ENCODE results near the gene MYH11. TPM values are rescaled to one million over a fixed set of nuclear protein-coding genes. Genes with fewer than 3 reads are reported as not detected.
"Not testable (repeated sequence)": the region's sequence is repeated elsewhere in the genome, so short reads cannot be mapped to it uniquely, and the experiment has no call there.

Gene MYH11
- total and polyA plus RNA-seq, 8 donors: 47.3 to 208 (median 124) TPM

DNA sequence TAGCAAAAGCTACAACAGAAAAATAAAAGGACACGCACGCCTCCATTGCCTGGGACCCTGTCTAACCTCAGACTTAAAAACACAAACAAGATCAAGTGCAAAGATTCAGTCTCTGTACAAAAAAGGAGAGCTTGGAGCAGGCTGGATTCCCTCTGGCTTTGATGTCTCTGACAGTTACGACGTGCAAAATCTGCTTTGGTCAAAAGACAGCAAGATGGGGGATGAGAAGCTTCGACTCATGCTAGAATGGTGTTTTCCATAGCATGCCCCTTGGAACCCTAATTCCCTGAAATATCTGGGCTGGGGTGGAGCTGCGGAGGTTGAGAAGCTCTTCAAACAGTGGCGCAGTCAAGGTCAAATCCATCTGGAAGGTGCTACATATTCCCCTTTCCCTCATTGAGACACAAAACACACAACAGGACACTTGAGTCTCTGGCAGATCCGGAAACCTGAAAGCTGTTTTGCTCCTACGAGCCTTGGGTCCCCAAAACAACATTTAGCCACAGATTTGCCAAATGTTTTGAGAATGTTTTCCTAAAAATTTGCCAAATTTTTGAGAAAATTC is 9.1 kb downstream of the MYH11 start:
- Histone ChIP-seq H3K4me3 (no peak overlapping the region), H3K4me1 (peaks cover 0 to 4% of the 10 kb centered on the region in 2 donors), H3K9me3 (no peaks in the 10 kb centered on the region), H3K27me3 (no peaks in the 10 kb centered on the region), H3K27ac (no peak overlapping the region), H3K36me3 (no peaks in the 10 kb centered on the region)
- intact Hi-C loops (cut with DNase I): no loop called here
- peak in 2 of 4 donors; percentile 54 to 79 for DNase-seq
- TF ChIP-seq, protein P1, sequence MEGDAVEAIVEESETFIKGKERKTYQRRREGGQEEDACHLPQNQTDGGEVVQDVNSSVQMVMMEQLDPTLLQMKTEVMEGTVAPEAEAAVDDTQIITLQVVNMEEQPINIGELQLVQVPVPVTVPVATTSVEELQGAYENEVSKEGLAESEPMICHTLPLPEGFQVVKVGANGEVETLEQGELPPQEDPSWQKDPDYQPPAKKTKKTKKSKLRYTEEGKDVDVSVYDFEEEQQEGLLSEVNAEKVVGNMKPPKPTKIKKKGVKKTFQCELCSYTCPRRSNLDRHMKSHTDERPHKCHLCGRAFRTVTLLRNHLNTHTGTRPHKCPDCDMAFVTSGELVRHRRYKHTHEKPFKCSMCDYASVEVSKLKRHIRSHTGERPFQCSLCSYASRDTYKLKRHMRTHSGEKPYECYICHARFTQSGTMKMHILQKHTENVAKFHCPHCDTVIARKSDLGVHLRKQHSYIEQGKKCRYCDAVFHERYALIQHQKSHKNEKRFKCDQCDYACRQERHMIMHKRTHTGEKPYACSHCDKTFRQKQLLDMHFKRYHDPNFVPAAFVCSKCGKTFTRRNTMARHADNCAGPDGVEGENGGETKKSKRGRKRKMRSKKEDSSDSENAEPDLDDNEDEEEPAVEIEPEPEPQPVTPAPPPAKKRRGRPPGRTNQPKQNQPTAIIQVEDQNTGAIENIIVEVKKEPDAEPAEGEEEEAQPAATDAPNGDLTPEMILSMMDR (IDR thresholded peaks at IDR 0.05): no peak
- ATAC-seq: peak; percentile 79

DNA sequence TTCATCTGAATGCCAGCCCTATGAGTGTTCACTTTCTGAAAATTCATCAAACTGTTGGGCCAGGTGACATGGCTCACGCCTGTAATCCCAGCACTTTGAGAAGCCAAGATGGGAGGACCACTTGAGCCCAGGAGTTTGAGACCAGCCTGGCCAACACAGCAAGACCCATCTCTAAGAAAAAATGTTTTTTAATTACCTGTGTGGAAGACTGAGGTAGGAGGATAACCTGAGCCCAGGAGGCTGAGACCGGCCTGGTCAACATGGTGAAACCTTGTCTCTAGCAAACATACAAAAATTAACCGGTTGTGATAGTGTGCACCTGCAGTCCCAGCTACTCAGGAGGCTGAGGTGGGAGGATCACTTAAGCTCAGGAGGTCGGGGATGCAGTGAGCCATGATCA is 10.3 kb downstream of the MYH11 start:
- no peaks in the 10 kb centered on the region for H3K9me3 ChIP-seq
- H3K36me3 ChIP-seq: no peaks in the 10 kb centered on the region
- no peak overlapping the region for H3K27ac ChIP-seq
- intact Hi-C loops (cut with DNase I): no loop called here
- TF ChIP-seq, protein P1 (IDR thresholded peaks at IDR 0.05): no peak
- peak; percentile 10 for ATAC-seq
- no peak overlapping the region for H3K4me3 ChIP-seq
- DNase-seq: no peak
- peaks cover 0 to 4% of the 10 kb centered on the region in 2 donors for H3K27me3 ChIP-seq
- H3K4me1 ChIP-seq: peaks cover 0 to 4% of the 10 kb centered on the region in 2 donors

DNA sequence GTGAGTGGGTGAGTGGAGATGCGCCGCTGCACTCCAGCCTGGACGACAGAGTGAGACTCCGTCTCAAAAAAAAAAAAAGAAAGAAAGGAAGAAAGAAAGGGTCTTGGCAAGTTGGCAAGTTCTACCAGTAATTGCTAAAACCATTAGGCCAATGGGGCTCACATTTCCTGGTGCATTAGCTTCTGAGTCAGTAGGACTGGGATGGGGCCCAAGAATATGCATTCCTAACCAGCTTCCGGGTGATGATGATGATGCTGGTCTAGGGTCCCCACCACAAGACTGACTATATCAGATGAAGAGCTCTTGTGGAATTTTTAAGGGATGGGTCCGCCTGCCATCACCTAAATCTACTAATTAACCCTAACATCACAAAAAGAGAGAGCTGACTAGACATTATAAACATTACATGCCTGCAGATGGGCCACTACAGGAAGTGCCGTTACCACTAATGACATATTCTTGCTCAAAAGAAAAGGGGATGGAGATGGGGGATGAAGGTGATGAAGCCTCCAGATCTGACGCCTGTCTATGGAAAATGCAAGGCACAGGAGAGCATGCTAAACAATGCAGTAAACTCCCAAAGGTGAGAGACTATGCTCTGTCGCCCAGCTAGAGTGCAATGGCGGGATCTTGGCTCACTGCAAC is 13.1 kb downstream of the MYH11 start:
- no peak overlapping the region for H3K4me3 ChIP-seq
- intact Hi-C loops (cut with DNase I): no loop called here
- DNase-seq: no peak

DNA sequence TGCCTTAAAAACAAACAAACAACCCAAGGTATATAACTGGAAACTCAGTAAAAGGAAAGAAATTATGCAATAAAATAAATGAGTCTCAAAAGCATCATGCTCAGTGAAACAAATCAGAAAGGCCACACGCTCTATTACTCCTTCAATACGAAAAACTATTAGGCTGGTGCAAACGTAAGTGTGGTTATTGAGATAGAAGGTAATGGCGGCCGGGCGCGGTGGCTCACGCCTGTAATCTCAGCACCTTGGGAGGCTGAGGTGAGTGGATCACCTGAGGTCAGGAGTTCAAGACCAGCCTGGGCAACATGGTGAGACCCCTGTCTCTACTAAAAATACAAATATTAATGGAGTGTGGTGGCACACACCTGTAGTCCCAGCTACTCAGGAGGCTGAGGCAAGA is 17.6 kb downstream of the MYH11 start:
- H3K27ac ChIP-seq; H3K36me3 ChIP-seq; H3K9me3 ChIP-seq; ATAC-seq; DNase-seq; H3K4me3 ChIP-seq; intact Hi-C loops (cut with DNase I): not testable (repeated sequence)
- H3K4me1 ChIP-seq: peaks cover 0 to 13% of the 10 kb centered on the region in 2 donors
- H3K27me3 ChIP-seq: peaks cover 0 to 14% of the 10 kb centered on the region in 2 donors

More for the DNA sequence above, 13.1 kb downstream of the MYH11 start:
- Histone ChIP-seq H3K9me3 (no peaks in the 10 kb centered on the region), H3K36me3 (no peaks in the 10 kb centered on the region), H3K4me1 (peaks cover 0 to 4% of the 10 kb centered on the region in 2 donors), H3K27me3 (peaks cover 0 to 14% of the 10 kb centered on the region in 2 donors), H3K27ac (no peak overlapping the region)
- TF ChIP-seq, protein P1 (IDR thresholded peaks at IDR 0.05): no peak
- no peak for ATAC-seq

DNA sequence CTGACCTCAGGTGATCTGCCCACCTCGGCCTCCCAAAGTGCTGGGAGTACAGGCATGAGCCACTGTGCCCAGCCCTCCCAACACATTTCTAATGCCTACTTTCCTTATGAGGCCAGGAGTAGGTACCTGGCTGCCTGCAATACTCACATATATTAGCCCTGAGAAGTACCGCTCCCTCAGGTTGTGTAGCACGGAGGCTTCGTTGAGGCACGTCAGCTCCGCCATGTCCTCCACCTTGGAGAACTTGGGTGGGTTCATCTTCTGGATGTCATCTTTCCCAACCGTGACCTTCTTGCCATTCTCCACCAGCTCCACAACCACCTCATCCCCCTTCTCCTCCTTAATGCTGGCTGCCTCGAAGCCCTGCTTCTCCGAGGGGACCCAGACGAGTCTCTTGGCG is 19.1 kb downstream of the MYH11 start:
- Histone ChIP-seq H3K27me3 (peaks cover 0 to 14% of the 10 kb centered on the region in 2 donors), H3K9me3 (no peaks in the 10 kb centered on the region), H3K27ac (no peak overlapping the region), H3K4me1 (peaks cover 0 to 19% of the 10 kb centered on the region in 2 donors), H3K4me3 (no peak overlapping the region), H3K36me3 (no peaks in the 10 kb centered on the region)
- TF ChIP-seq, protein P1 (IDR thresholded peaks at IDR 0.05): no peak
- DNase-seq (no peak), ATAC-seq (no peak)
- intact Hi-C loops (cut with DNase I): no loop called here
